Motor neuron (in vitro differentiated cells): ENCODE results near the gene COTL1. TPM values are rescaled to one million over a fixed set of nuclear protein-coding genes. Genes with fewer than 3 reads are reported as not detected.
A peak's percentile ranks its signal among the peaks of the same experiment; 100 is the strongest.
"Not testable (repeated sequence)": the region's sequence is repeated elsewhere in the genome, so short reads cannot be mapped to it uniquely, and the experiment has no call there.

Experiments used
- ATAC-seq, 8 experiments: fragments of 200-7000 bp; cut with Tn5 transposase; replicated peaks in 6 of 8; 2 replicates each; pipeline ENCODE4 v1.8.0; 2021; ENCODE audit warnings: mild to moderate bottlenecking in 8 of 8, moderate library complexity in 8 of 8
- H3K27ac ChIP-seq, 2 donors: fragments of 250-450 bp; sonication (Bioruptor Pico); 2 replicates each; pipeline ENCODE4 v1.9.0; 2021; ENCODE audit warnings: antibody characterized with exemption in 2 of 2, mild to moderate bottlenecking in 2 of 2, moderate library complexity in 1 of 2
- H3K4me1 ChIP-seq, 2 donors: fragments of 250-450 bp; sonication (Bioruptor Pico); replicated peaks in 1 of 2; 2 replicates each; pipeline ENCODE4 v1.6.1; 2021; ENCODE audit warnings: antibody characterized with exemption in 2 of 2, mild to moderate bottlenecking in 2 of 2, moderate library complexity in 1 of 2
- H3K4me3 ChIP-seq, 5 donors: fragments of 250-450 bp; sonication (Bioruptor Pico); 2 replicates each; pipeline ENCODE4 v1.9.0; 2021; ENCODE audit warnings: antibody characterized with exemption in 5 of 5, mild to moderate bottlenecking in 5 of 5, moderate library complexity in 4 of 5
- WGBS, 10 experiments: fragments of 450-650 bp; shearing (Covaris generic); methylation state at CpG; one replicate each; pipeline ENCODE4 v1.0.0; 2022; 5-methylcytosine and 5-hydroxymethylcytosine counted together
- in situ Hi-C, 9 experiments: fragments of 400-800 bp; cut with MboI; loops; one replicate each; pipeline ENCODE4 v1.15.0; 2021; ENCODE audit warnings: low sequenced_read_pairs in 9 of 9, low pct_unique_long_range_greater_than_20kb in 2 of 9; ENCODE audit not compliant: unreplicated experiment in 9 of 9
- total RNA-seq, 8 experiments: library from RNA; unstranded; fragments of 300-600 nt; gene quantifications; 2 replicates each; pipeline versions ENCODE4 v1.2.3 to v1.2.4, GENCODE V29; 2022

Gene COTL1
- total RNA-seq, 8 experiments from 2014 or later = 9.3 to 710 (median 111) TPM

DNA sequence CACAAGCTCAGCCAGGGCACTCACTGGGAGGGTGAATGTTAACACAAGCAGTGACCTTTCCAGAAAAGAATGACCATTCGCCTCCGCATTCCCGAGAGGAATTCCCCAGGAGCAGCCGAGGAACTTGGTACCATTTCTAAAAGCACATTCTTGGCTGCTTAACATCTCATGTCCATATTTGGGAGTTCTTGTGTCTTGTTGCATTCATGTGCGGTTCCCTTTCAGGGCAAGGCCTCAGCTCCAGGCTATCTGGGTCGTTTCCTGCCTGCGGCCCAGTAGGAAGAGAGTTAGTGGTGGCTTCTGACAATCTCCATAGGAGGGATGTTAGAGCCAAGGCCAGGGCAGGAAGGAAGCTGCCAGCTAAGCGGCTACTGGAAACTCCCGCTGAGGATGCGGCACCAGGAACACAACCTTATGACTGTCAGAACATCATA, 85.6 kb downstream of the COTL1 start:
- Histone ChIP-seq H3K27ac (peak overlapping the region in 1 of 2 donors; percentile 38), H3K4me3 (no peak overlapping the region), H3K4me1 (peaks cover 42 to 46% of the 10 kb centered on the region in 2 donors)
- peak; percentile 20 to 92 (median 48) for ATAC-seq
- in situ Hi-C loops = no loop called here
- WGBS, 10 experiments = 4 to 40% (median 28%) methylated on average over 2 to 7 of the region's 10 CpGs; no CpG with 5 or more reads in 3 of the 10 experiments

DNA sequence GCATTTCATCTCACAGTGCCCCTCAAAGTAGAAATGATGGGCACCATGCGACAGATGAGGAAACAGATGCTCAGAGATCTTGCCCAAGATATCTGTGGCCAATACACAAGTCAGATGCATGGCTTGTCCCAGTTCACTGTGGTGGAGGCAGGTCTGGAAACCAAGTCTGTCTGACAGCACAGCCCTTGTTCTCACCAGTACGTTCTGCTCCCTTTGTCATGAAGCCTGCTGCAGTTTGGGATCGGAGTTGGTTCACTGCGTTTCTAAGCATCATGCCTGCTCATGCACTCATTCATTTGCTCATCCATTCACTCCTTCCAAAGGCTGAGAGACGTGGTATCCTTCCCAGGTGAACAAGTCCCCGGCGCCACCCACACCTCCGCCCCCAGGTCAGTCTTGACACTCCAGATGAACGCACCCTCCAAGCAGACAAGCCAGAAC, 86.2 kb downstream of the COTL1 start:
- WGBS, 10 experiments = 20 to 100% (median 74%) methylated on average over 1 to 5 of the region's 9 CpGs; no CpG with 5 or more reads in 4 of the 10 experiments
- in situ Hi-C loops = no loop called here
- ATAC-seq = no peak

DNA sequence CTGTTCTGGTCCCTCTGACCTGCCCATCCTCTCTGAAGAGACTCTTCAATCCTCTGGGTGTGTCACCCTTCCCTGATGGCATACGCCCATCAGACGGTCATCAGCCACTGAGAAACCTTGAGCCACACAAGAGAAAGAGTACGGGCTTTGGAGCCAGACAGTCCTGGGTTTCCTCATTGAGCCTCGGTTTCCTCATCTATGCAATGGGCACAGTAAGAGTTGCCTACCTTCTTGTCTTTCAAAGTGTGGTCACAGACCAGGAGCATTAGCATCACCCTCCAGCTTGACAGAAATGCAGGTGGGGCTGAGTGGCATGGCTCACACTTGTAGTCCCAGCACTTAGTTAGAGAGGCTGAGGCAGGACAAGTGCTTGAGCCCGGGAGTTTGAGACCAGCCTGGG, 87.3 kb downstream of the COTL1 start:
- no peak for ATAC-seq
- peaks cover 40 to 42% of the 10 kb centered on the region in 2 donors for H3K4me1 ChIP-seq
- H3K27ac ChIP-seq = no peak overlapping the region
- in situ Hi-C loops = no loop called here
- 0 to 100% (median 90%) methylated on average over 1 to 4 of the region's 5 CpGs; no CpG with 5 or more reads in 2 of the 10 experiments for WGBS, 10 experiments
- no peak overlapping the region for H3K4me3 ChIP-seq

More for the DNA sequence above, 86.2 kb downstream of the COTL1 start:
- H3K4me1 ChIP-seq = peaks cover 42 to 46% of the 10 kb centered on the region in 2 donors
- H3K27ac ChIP-seq = peak overlapping the region in 1 of 2 donors; percentile 38
- no peak overlapping the region for H3K4me3 ChIP-seq

DNA sequence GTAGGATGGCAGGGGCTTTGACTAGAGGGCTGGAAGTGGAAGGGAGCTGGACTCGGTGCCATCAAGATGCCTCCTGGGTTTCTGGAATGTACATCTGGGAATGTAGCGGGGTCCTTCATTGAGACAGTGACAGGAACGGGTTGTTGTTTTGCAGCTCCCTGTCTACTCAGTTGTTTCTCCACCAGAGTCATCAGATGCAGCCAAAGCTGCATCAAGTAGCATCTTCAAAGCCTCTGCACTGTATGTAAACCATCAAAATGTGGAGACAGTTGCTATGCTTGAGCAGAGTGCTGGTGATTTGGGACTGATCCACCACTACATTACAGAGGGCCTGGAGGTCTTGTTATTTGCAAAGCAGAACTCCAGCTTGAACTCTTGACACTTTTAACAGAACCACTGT, 88.3 kb downstream of the COTL1 start:
- Histone ChIP-seq H3K4me1 (peaks cover 35 to 37% of the 10 kb centered on the region in 2 donors), H3K27ac (no peak overlapping the region), H3K4me3 (no peak overlapping the region)
- in situ Hi-C loops = no loop called here
- no peak for ATAC-seq
- 80 to 100% (median 100%) methylated on average over 1 to 3 of the region's 3 CpGs; no CpG with 5 or more reads in 6 of the 10 experiments for WGBS, 10 experiments

DNA sequence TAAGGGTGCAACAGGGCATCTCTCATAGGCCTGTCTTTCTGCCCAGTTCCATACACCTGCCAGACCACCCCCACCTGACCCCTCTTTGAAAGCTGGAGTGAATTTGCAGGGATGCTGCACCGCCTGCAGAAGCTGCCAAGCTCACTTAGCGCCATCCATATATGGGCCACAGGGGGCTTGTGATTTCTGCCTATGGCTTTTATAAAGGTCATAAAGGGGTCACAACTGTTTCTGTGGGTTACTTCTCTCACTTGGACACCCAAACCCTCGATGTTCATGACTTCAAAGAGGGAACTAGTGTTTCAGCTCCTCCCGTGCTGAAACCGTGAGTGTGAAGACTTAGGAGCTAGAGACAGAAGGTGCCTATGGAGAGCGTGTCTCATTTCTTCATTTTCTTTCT, 89.6 kb downstream of the COTL1 start:
- Histone ChIP-seq H3K27ac (no peak overlapping the region), H3K4me1 (peaks cover 35 to 37% of the 10 kb centered on the region in 2 donors), H3K4me3 (no peak overlapping the region)
- ATAC-seq = no peak
- in situ Hi-C loops = no loop called here
- 75 to 100% (median 95%) methylated on average over 2 to 5 of the region's 6 CpGs; no CpG with 5 or more reads in 1 of the 10 experiments for WGBS, 10 experiments

DNA sequence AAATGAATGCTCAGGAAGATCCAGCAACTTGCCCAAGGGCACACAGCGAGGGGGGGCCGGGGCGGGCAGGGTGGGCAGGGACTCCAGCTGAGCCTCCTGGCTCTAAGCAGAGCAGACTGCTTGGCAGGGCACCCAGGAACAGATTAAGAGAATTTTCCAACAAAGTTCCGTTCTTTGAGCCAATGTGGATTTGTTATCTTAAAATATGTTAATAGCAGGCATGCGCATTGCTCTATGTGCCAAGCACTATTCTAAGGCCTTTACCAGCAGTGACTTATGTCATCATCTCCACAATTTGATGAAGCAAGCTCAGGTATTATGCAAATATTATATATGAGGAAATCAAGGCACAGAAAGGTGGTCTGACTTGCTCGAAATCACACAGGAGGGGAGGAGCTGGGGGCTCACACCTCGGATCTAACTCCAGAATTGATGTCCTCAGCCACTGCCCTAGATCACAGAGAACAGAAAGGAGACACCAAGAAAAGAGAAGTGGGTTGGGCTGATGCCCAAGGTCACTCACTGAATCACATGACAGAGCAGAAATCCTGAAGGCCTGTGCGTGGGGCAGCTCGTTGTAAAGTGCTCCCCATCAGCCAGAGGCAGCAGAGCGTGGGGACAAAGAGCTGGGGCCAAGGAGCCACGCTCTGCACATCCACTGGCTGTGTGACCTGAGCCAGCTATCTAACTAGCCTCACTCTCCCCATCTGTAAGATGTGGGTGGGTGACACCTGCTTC, 90.2 kb downstream of the COTL1 start:
- Histone ChIP-seq H3K4me3 (no peak overlapping the region), H3K27ac (peak overlapping the region; percentile 83 to 87), H3K4me1 (peaks cover 32 to 34% of the 10 kb centered on the region in 2 donors)
- WGBS, 10 experiments = 17 to 93% (median 60%) methylated on average over 1 to 4 of the region's 11 CpGs; no CpG with 5 or more reads in 1 of the 10 experiments
- in situ Hi-C loops = no loop called here
- ATAC-seq = peak in 3 of 8 experiments; percentile 20 to 58 (median 53)

DNA sequence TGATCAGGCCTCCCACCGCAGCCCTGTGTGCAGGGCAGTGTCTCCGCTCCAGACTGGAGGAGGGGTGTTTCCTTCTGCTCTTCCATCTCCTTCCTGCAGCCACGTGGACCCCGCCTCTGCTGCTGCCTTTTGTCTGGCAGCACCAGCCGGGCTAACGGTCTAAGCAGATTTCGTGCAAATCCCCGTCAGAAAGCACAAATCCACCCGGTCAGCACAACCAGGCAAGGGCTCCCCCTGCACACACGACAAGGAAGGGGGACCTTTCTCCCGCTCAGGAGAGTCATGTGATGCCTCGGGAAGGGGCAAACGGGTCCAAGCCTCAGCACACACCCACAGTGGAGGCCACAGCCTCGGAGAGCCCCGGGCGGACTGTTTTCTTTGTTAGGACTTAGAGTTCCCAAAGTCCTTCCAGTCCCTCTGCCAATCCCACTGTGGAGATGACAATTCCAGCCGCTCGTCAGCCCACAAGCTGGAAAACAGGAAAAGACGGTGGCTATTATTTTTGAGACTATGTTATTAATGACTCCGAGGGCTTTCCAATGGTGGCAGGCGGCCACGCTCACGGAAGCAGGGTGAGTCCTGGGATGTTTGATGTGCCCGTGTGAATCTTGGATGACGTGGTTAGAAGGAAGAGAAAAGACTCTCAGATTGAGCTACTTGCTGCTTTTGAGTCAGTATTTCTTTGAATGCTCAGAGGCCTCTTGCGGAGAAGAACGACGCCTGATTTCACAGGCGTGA, 90.9 kb downstream of the COTL1 start:
- in situ Hi-C loops = no loop called here
- 8 to 53% (median 35%) methylated on average over 1 to 25 of the region's 29 CpGs; no CpG with 5 or more reads in 4 of the 10 experiments for WGBS, 10 experiments
- H3K27ac ChIP-seq = peak overlapping the region; percentile 83 to 87

DNA sequence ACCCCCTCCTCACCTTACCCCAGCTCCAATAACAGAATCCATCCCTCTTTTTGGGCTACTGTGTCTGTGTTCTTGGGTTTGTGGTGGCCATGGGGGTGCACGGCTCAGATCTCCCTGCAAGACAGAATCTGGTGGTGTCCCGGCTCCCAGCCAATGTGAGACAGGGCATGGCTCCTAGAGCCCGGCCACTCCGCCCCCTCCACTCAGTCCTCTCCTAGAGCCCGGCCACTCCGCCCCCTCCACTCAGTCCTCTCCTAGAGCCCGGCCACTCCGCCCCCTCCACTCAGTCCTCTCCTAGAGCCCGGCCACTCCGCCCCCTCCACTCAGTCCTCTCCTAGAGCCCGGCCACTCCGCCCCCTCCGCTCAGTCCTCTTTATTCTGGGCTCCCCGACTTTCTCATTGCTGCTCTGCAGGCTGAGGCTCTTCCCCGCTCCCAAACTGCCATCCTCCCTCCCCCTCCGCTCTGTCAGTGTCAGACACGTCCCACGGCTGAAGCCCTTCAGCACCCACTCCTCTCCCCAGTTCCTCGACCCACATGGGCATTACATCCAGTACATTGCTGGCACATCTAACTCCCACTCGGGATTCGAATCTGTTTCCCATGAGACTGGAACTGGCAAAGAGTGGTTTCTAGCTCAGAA, 92.8 kb downstream of the COTL1 start:
- not testable (repeated sequence) for H3K27ac ChIP-seq, H3K4me3 ChIP-seq
- ATAC-seq = peak in 4 of 8 experiments; percentile 20 to 62 (median 47)
- WGBS, 10 experiments = no CpG with 5 or more reads among the region's 21 CpGs
- H3K4me1 ChIP-seq = peaks cover 19 to 28% of the 10 kb centered on the region in 2 donors
- in situ Hi-C loops = loop anchor here in 8 of 9 experiments (25.0 kb wide), 4 partner anchors 87 to 437 kb away; partner anchors contain the start of gene COTL1 (in 6 of the 8)

More for the DNA sequence above, 90.9 kb downstream of the COTL1 start:
- Histone ChIP-seq H3K4me3 (no peak overlapping the region), H3K4me1 (peaks cover 24 to 26% of the 10 kb centered on the region in 2 donors)
- ATAC-seq = peak; percentile 23 to 92 (median 86)

DNA sequence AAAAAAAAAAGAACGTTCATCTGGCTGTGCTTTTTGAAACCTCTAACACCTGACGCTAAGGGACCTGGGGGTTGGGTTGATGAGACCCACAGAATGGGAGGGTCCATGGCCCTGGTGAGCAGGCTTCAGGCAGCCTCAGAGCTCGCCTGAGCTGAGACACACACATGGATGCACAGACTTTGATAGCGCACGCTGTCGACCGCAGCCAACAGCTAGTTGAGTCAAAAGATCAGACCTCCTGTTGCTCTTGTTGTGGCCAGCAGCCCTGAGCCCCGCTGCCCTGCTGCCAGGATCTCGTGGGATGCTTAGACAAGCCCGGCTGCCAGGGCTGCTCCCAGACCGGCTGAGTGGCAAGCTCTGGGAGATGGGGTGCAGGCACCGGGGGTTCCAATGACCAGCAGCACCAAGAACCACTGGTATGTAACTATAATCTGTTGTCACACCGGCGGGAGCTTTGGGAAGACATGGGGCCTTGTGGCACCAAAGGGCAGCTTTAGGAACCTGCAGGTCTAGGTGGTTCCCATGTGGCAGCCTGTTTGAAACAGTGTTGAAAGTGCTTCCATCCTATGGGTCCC, 93.4 kb downstream of the COTL1 start:
- WGBS, 10 experiments = 80 to 100% (median 97%) methylated on average over 1 to 5 of the region's 14 CpGs; no CpG with 5 or more reads in 5 of the 10 experiments
- in situ Hi-C loops = loop anchor here in 8 of 9 experiments (25.0 kb wide), 4 partner anchors 88 to 438 kb away; partner anchors contain the start of gene COTL1 (in 6 of the 8)

DNA sequence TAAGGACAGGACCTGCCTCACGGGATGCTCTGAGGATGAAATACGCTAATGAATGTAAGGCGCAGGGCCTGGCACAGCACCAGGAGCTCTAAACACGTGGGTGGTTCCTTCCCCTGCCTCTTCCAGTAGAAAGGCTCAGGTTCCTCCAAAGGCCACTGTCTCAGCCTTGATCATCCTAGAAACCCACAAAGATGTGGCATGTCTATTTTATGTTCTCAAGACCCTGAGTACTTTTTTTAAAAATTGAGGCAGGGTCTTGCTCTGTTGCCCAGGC, 96.4 kb downstream of the COTL1 start:
- in situ Hi-C loops = loop anchor here in 8 of 9 experiments (25.0 kb wide), 4 partner anchors 91 to 441 kb away; partner anchors contain the start of gene COTL1 (in 6 of the 8)
- Histone ChIP-seq H3K4me1 (peaks cover 8 to 14% of the 10 kb centered on the region in 2 donors), H3K4me3 (no peak overlapping the region), H3K27ac (no peak overlapping the region)
- no peak for ATAC-seq
- WGBS, 10 experiments = 0 to 100% (median 73%) methylated on average over 1 to 3 of the region's 4 CpGs; no CpG with 5 or more reads in 6 of the 10 experiments

More for the DNA sequence above, 93.4 kb downstream of the COTL1 start:
- H3K4me3 ChIP-seq = no peak overlapping the region
- no peak overlapping the region for H3K27ac ChIP-seq
- peaks cover 19 to 30% of the 10 kb centered on the region in 2 donors for H3K4me1 ChIP-seq
- no peak for ATAC-seq

DNA sequence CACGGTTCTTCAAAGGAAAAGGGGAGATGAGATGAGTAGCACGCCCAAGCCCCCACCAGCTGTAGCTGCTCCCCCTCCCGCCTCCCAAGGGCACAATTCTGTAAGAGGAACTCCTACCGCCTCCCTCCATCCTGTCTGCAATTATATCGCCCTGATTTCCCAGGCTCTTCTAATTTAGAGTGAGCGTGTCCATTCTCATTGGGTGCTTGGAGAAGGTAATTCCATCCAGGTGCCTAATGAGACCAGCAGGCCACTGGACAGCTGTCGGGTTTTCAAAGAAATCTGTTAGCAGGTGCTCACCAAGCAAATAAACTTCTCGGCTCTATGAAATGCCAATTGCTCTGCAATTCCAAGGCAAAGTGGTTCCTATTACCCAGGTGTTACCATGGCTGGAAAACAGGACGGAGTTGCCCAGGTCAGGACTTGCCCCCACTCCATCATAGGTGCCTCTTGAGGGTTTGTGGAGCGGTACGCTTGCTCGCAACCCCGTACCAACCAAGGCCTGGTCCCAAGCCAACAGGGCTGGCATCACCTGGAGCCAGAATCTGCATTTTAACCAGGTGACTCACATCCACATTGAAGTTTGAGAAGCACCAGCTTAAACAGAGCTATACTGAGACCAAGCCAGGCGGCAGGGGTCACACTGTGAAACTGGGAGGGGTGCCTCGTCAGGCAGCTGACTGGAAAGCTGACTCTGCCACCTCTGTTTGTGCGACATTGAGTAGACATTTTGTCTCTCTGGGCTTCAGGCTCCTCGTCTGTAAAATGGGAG, 97.0 kb downstream of the COTL1 start:
- in situ Hi-C loops = loop anchor here in 8 of 9 experiments (25.0 kb wide), 4 partner anchors 91 to 441 kb away; partner anchors contain the start of gene COTL1 (in 6 of the 8)
- 0 to 100% (median 79%) methylated on average over 1 to 16 of the region's 17 CpGs; no CpG with 5 or more reads in 2 of the 10 experiments for WGBS, 10 experiments
- ATAC-seq = peak in 1 of 8 experiments; percentile 30

More for the DNA sequence above, 97.0 kb downstream of the COTL1 start:
- H3K4me1 ChIP-seq = peaks cover 3 to 11% of the 10 kb centered on the region in 2 donors
- H3K27ac ChIP-seq = no peak overlapping the region
- no peak overlapping the region for H3K4me3 ChIP-seq
